GM12878 (cell line): ENCODE data around the gene XPC. TPM values are rescaled to one million over a fixed set of nuclear protein-coding genes. Genes with fewer than 3 reads are reported as not detected.

Experiments used
- ATAC-seq: fragments of 200-7000 bp; cut with Tn5 transposase; 3 replicates; pipeline ENCODE4 v1.9.1; 2020; ENCODE audit warnings: mild to moderate bottlenecking, moderate library complexity
- BruUV-seq: library from RNA; stranded (reverse); fragments of 400-500 nt; replicated peaks from 2 replicates; lab custom pipeline; 2021; lab: Mats Ljungman, UMichigan
- CTCF ChIA-PET: fragments of 300-600 bp; sonication (Branson Sonifier 250); formaldehyde crosslinking; extraction: SDS; loops from one replicate; lab custom pipeline; 2021; ENCODE audit warnings: inconsistent platforms; lab: Yijun Ruan, JAX
- POLR2A ChIA-PET: fragments of 350-600 bp; formaldehyde crosslinking; extraction: SDS; loops from one replicate; lab custom pipeline; 2021; ENCODE audit warnings: inconsistent platforms; lab: Charles Lee
- RAD21 ChIA-PET: fragments of 300-600 bp; sonication (Branson Sonifier 250); formaldehyde crosslinking; loops from one replicate; lab custom pipeline; 2023; ENCODE audit warnings: antibody characterized with exemption; ENCODE audit not compliant: unreplicated experiment; lab: Charles Lee
- SMC1A ChIA-PET: fragments of 300-600 bp; sonication (Branson Sonifier 250); formaldehyde crosslinking; loops from one replicate; lab custom pipeline; 2023; ENCODE audit not compliant: unreplicated experiment, uncharacterized antibody; lab: Charles Lee
- DNase-seq: peaks from one replicate; pipeline ENCODE4 v3.0.0-alpha.2; 2011; ENCODE audit warnings: low read depth, low spot score
- FAIRE-seq: peaks from 3 replicates; lab custom pipeline; 2011; peaks lifted over from hg19 to GRCh38; lab: Jason Lieb, UNC
- H2AFZ ChIP-seq: 2 replicates; pipeline ENCODE4 v1.6.0; 2011; ENCODE audit warnings: low read depth, low read length, control low read depth; ENCODE audit not compliant: control insufficient read depth
- H3K27ac ChIP-seq: 2 replicates; pipeline ENCODE4 v1.5.1; 2011; ENCODE audit warnings: control low read depth; ENCODE audit not compliant: control insufficient read depth, insufficient read depth
- H3K27me3 ChIP-seq, 2 experiments: replicated peaks in 1 of 2; 2 replicates each; pipeline versions ENCODE4 v1.6.0 to v1.6.1; 2011; ENCODE audit warnings: low read length in 1 of 2; ENCODE audit not compliant: control insufficient read depth in 2 of 2, insufficient read depth in 2 of 2
- H3K36me3 ChIP-seq, 2 experiments: 2 replicates each; pipeline ENCODE4 v1.5.1; 2011; ENCODE audit warnings: low read length in 1 of 2; ENCODE audit not compliant: control insufficient read depth in 2 of 2, insufficient read depth in 2 of 2
- H3K4me1 ChIP-seq: 2 replicates; pipeline ENCODE4 v1.6.1; 2011; ENCODE audit warnings: mild to moderate bottlenecking, low read length, moderate library complexity, mixed read lengths; ENCODE audit not compliant: control insufficient read depth, insufficient read depth
- H3K4me2 ChIP-seq: 2 replicates; pipeline ENCODE4 v1.6.0; 2011; ENCODE audit warnings: control low read depth; ENCODE audit not compliant: control insufficient read depth, insufficient read depth
- H3K4me3 ChIP-seq: fragments of 200-600 bp; sonication (generic); 2 replicates; pipeline ENCODE4 v1.5.1; 2016
- H3K79me2 ChIP-seq: 2 replicates; pipeline ENCODE4 v1.6.0; 2011; ENCODE audit warnings: low read length; ENCODE audit not compliant: control insufficient read depth, insufficient read depth
- H3K9ac ChIP-seq: 2 replicates; pipeline ENCODE4 v1.8.0; 2011; ENCODE audit warnings: low read length, control low read depth, mixed read lengths; ENCODE audit not compliant: control insufficient read depth, insufficient read depth
- H3K9me3 ChIP-seq: replicated peaks from 3 replicates; pipeline ENCODE4 v1.5.1; 2011; ENCODE audit warnings: mild to moderate bottlenecking, low read length; ENCODE audit not compliant: control insufficient read depth, insufficient read depth
- H4K20me1 ChIP-seq: 2 replicates; pipeline ENCODE4 v1.6.0; 2011; ENCODE audit not compliant: control insufficient read depth, insufficient read depth
- CEBPB ChIP-seq, 2 experiments: fragments of 150-350 bp in 1 of 2; IDR thresholded peaks; 2 replicates each; pipeline ENCODE4 v1.6.1; 2012 to 2014; ENCODE audit warnings: low read depth in 2 of 2, low read length in 2 of 2, borderline replicate concordance in 1 of 2, inconsistent platforms in 1 of 2
- EP300 ChIP-seq, 2 experiments: fragments of 150-350 bp in 1 of 2; IDR thresholded peaks; 2 replicates each; pipeline ENCODE4 v1.6.1; 2011 to 2012; ENCODE audit warnings: low read depth in 2 of 2, low read length in 2 of 2, borderline replicate concordance in 1 of 2, improper control_type of control experiment in 1 of 2, inconsistent platforms in 1 of 2; ENCODE audit not compliant: control insufficient read depth in 1 of 2
- IKZF2 ChIP-seq, 2 experiments: fragments of 450-650 bp; IDR thresholded peaks; 2 replicates each; pipeline ENCODE4 v1.6.1; 2017; ENCODE audit warnings: mild to moderate bottlenecking in 2 of 2, moderate library complexity in 2 of 2
- MXI1 ChIP-seq: fragments of 150-350 bp; IDR thresholded peaks from 2 replicates; pipeline ENCODE4 v1.6.1; 2011; ENCODE audit warnings: low read depth, mild to moderate bottlenecking, inconsistent platforms, low read length, improper control_type of control experiment
- NFIC ChIP-seq: IDR thresholded peaks from 2 replicates; pipeline ENCODE4 v1.6.1; 2012; ENCODE audit warnings: low read depth, mild to moderate bottlenecking, inconsistent platforms, low read length, moderate library complexity
- ZBED1 ChIP-seq: IDR thresholded peaks from 2 replicates; pipeline ENCODE4 v1.6.1; 2016; ENCODE audit warnings: borderline replicate concordance
- WGBS: methylation state at CpG from one replicate; pipeline ENCODE4 v1.1.6; 2016; ENCODE audit warnings: low lambda C conversion rate; ENCODE audit not compliant: insufficient replicate concordance, insufficient coverage; ENCODE audit errors: missing lambda C conversion rate; 5-methylcytosine and 5-hydroxymethylcytosine counted together
- in situ Hi-C: fragments of 300-500 bp; cut with MboI; formaldehyde crosslinking; loops from 9 replicates; pipeline ENCODE4 v1.14.3; 2018; ENCODE audit warnings: mixed read lengths
- intact Hi-C: fragments of 100-400 bp; cut with micrococcal nuclease; formaldehyde crosslinking; loops from one replicate; pipeline ENCODE4 v1.14.2; 2022; ENCODE audit not compliant: unreplicated experiment
- polyA plus RNA-seq, 11 experiments: library from polyadenylated mRNA; depleted of rRNA in 4 of 11; unstranded in 6 of 11; stranded (reverse) in 5 of 11; fragments of >200 nt; fragmentation: Nextera tagmentation in 4 of 11; fragmentation: Illumina TruSeq in 1 of 11; extraction: Ambion mirVana in 4 of 11; extraction: Trizol in 1 of 11; gene quantifications; 1 replicate in 1 of 11; 2 replicates in 10 of 11; pipeline versions ENCODE4 v1.2.1 to v1.2.3, GENCODE V29; 2011 to 2016; ENCODE audit warnings: inconsistent platforms in 2 of 11, missing spikeins in 2 of 11, low read depth in 1 of 11
- total RNA-seq, 4 experiments: library from RNA; depleted of rRNA in 3 of 4; stranded (reverse); fragments of >200 nt in 3 of 4; fragmentation: Illumina TruSeq in 1 of 4; extraction: Trizol in 1 of 4; gene quantifications; 2 replicates each; pipeline versions ENCODE4 v1.2.1 to v1.2.3, GENCODE V29; 2013 to 2021
- TF ChIP-seq, protein P1 (sequence below): IDR thresholded peaks from 2 replicates; pipeline ENCODE4 v1.6.1; 2012; ENCODE audit warnings: improper control_type of control experiment, low read depth, low read length; ENCODE audit not compliant: insufficient replicate concordance

The XPC gene
- total and polyA plus RNA-seq, 10 of the 15 experiments (the other 5 are each of a cell fraction or from before 2014, with no cell fraction given): 4.0 to 48.3 (median 29.8) TPM

DNA sequence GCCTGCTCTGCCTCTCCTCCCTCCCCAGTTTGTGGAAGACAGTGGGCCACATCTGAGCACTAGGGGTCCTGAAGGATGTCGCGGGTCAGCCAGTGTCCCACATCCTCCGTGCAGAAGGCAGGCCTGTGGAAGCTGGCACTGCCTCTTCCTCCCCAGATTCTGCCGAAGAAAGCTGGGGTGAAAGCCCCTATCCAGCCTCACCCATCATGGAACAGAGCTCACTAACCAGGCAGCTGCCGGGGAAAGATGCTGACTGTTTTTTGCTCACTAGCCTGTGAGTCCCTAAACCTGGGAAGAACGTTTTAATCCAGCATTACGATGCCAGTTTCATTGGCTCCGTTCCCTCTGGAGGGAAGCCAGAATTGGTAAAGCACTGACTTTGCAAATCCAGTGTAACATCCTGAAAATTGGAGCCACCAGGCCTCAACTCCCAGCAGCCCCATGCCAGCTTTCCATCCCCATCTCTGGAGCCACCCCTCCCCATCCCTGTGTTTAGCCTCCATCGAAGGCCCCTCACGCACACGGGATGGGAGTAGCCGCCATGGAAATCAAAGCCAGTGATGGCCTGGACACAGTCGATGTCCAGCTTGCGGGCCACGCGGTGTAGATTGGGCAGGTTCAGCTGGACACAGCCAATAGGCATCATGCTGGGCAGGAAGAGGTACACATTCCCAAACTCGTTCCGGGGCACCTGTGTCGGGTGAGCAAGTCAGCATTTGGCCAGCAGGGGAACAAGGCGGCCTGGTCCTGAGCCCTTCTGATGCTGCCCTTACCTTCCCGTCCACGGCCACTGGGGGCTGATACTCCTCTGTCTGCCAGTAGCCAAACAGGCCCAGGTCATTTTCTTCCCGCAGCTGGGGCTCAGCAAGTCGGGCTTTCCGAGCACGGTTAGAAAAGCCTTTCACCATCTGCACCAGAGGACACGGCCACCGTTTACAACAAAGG, 30.1 kb downstream of the XPC start:
- H3K9ac ChIP-seq: no peak overlapping the region
- no peaks in the 10 kb centered on the region for H4K20me1 ChIP-seq
- H3K27me3 ChIP-seq: no peaks in the 10 kb centered on the region
- POLR2A ChIA-PET: no interaction called here
- peaks cover 12% of the 10 kb centered on the region in 2 experiments for H3K36me3 ChIP-seq
- H3K27ac ChIP-seq: no peak overlapping the region
- FAIRE-seq (no peak), DNase-seq (no peak), ATAC-seq (no peak)
- no TSS peak for BruUV-seq
- SMC1A ChIA-PET: no interaction called here
- H3K4me3 ChIP-seq: no peak overlapping the region
- no peaks in the 10 kb centered on the region for H3K79me2 ChIP-seq
- intact Hi-C loops: no loop called here
- in situ Hi-C loops: no loop called here
- 96% methylated on average over 28 of the region's 28 CpGs for WGBS
- RAD21 ChIA-PET: no interaction called here
- peaks cover 16% of the 10 kb centered on the region for H3K4me1 ChIP-seq
- no peak overlapping the region for H3K4me2 ChIP-seq
- no peaks in the 10 kb centered on the region for H3K9me3 ChIP-seq
- H2AFZ ChIP-seq: no peak overlapping the region
- CTCF ChIA-PET: no interaction called here
- TF ChIP-seq ZBED1 (no peak), CEBPB (IDR thresholded peaks at IDR 0.05; ENCODE audit: borderline replicate concordance in 1 of 2, low read depth in 2 of 2, low read length in 2 of 2) (no peak), NFIC (no peak), EP300 (IDR thresholded peaks at IDR 0.05; ENCODE audit: borderline replicate concordance in 1 of 2, control insufficient read depth in 1 of 2, low read depth in 2 of 2, low read length in 2 of 2) (no peak), MXI1 (no peak), IKZF2 (IDR thresholded peaks at IDR 0.05) (no peak)
- TF ChIP-seq, protein P1, sequence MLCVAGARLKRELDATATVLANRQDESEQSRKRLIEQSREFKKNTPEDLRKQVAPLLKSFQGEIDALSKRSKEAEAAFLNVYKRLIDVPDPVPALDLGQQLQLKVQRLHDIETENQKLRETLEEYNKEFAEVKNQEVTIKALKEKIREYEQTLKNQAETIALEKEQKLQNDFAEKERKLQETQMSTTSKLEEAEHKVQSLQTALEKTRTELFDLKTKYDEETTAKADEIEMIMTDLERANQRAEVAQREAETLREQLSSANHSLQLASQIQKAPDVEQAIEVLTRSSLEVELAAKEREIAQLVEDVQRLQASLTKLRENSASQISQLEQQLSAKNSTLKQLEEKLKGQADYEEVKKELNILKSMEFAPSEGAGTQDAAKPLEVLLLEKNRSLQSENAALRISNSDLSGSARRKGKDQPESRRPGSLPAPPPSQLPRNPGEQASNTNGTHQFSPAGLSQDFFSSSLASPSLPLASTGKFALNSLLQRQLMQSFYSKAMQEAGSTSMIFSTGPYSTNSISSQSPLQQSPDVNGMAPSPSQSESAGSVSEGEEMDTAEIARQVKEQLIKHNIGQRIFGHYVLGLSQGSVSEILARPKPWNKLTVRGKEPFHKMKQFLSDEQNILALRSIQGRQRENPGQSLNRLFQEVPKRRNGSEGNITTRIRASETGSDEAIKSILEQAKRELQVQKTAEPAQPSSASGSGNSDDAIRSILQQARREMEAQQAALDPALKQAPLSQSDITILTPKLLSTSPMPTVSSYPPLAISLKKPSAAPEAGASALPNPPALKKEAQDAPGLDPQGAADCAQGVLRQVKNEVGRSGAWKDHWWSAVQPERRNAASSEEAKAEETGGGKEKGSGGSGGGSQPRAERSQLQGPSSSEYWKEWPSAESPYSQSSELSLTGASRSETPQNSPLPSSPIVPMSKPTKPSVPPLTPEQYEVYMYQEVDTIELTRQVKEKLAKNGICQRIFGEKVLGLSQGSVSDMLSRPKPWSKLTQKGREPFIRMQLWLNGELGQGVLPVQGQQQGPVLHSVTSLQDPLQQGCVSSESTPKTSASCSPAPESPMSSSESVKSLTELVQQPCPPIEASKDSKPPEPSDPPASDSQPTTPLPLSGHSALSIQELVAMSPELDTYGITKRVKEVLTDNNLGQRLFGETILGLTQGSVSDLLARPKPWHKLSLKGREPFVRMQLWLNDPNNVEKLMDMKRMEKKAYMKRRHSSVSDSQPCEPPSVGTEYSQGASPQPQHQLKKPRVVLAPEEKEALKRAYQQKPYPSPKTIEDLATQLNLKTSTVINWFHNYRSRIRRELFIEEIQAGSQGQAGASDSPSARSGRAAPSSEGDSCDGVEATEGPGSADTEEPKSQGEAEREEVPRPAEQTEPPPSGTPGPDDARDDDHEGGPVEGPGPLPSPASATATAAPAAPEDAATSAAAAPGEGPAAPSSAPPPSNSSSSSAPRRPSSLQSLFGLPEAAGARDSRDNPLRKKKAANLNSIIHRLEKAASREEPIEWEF: no peak
